Measurements from ENCODE around the gene PRKCQ.
A peak's percentile ranks its signal among the peaks of the same experiment; 100 is the strongest.

The PRKCQ gene

DNA sequence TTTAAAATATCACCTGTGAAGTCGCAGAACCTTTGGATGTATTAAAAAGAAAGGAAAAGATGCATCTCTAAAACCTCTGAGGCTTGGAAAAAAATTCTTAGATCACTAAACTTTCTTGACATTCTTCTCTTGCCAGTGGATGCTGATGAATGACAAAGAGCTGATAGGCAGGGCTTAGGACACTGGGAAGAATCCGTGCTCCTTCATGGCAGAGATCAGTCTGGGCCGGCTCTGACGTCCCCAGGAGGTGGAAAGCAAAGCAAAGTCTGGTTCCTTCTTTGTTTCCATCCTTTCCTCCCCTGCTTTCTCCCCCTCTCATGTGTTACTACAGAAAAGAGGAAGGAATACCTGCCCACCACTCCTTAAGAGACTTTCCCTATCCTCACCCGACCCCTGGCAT, 161.9 kb downstream of the PRKCQ start:
- DNase-seq (no peak), ATAC-seq (ENCODE audit: insufficient read depth, low read depth) (no peak)
- H3K4me2 ChIP-seq (ENCODE audit: insufficient read depth, low read length): no peak overlapping the region
- H3K9ac ChIP-seq (ENCODE audit: low read depth, low read length): no peak overlapping the region
- H3K36me3 ChIP-seq (ENCODE audit: insufficient read depth, low read length): no peaks in the 10 kb centered on the region
- no peak overlapping the region for H2AFZ ChIP-seq (ENCODE audit: low read depth, low read length)
- no peak for TF ChIP-seq EZH2 (IDR thresholded peaks at IDR 0.05; ENCODE audit: borderline replicate concordance, low read depth, low read length, severe bottlenecking)
- no peak for TF ChIP-seq CTCF (IDR thresholded peaks at IDR 0.05; ENCODE audit: borderline replicate concordance, extremely low read depth, low read length, poor library complexity, severe bottlenecking)
- no peak overlapping the region for H3K27ac ChIP-seq (ENCODE audit: low read length)
- H3K4me1 ChIP-seq (ENCODE audit: insufficient read depth, low read length): peaks cover 3% of the 10 kb centered on the region; the same call in 1 of the 2 replicates
- H3K4me3 ChIP-seq (ENCODE audit: low read depth in 1 of 2, low read length in 2 of 2): no peak overlapping the region
- H3K27me3 ChIP-seq (ENCODE audit: insufficient read depth, low read length, poor library complexity): no peaks in the 10 kb centered on the region
- H3K79me2 ChIP-seq (ENCODE audit: insufficient read depth, low read length): no peaks in the 10 kb centered on the region
- H3K9me3 ChIP-seq (ENCODE audit: insufficient read depth, low read length, severe bottlenecking): no peaks in the 10 kb centered on the region
- no peaks in the 10 kb centered on the region for H4K20me1 ChIP-seq (ENCODE audit: insufficient read depth, low read length)

DNA sequence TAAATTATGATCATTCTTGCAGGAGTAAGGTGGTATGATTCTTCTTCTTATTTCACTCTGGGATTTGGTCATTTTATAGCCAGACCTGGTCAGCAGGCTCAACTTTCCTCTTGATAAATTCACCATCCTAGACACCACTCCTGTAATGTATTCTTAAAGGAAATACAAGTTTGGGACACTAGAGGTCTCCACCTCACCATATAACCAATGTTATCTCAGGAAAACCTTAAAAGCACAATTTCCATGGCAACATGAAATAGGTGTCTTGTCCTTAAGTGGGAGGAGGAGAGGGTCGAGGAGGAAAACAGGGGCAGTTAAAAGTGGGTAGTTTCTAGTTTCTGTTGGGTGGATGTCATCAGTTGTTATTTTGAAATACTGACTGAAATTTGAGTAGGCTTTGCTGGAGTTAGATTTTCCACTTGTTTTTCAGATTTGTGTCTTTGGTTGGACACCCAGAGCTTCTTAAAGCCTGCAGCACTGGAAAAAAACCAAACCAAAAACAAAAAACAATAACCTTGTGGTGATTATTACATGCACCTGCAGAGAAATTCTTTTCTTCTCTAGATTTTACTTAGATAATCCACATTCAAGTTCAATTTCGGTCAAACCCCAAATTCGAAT, 163.1 kb downstream of the PRKCQ start:
- Histone ChIP-seq H3K9ac (ENCODE audit: low read depth, low read length) (no peak overlapping the region), H3K4me3 (ENCODE audit: low read depth in 1 of 2, low read length in 2 of 2) (no peak overlapping the region), H3K36me3 (ENCODE audit: insufficient read depth, low read length) (no peaks in the 10 kb centered on the region), H3K9me3 (ENCODE audit: insufficient read depth, low read length, severe bottlenecking) (no peaks in the 10 kb centered on the region), H2AFZ (ENCODE audit: low read depth, low read length) (no peak overlapping the region), H3K27ac (ENCODE audit: low read length) (no peak overlapping the region), H3K4me2 (ENCODE audit: insufficient read depth, low read length) (no peak overlapping the region), H3K4me1 (ENCODE audit: insufficient read depth, low read length) (peaks cover 3% of the 10 kb centered on the region; the same call in 1 of the 2 replicates), H3K79me2 (ENCODE audit: insufficient read depth, low read length) (no peaks in the 10 kb centered on the region), H3K27me3 (ENCODE audit: insufficient read depth, low read length, poor library complexity) (no peaks in the 10 kb centered on the region), H4K20me1 (ENCODE audit: insufficient read depth, low read length) (no peaks in the 10 kb centered on the region)
- ATAC-seq (ENCODE audit: insufficient read depth, low read depth) (peak; percentile 87), DNase-seq (no peak)
- peak; percentile 88 for TF ChIP-seq CTCF (IDR thresholded peaks at IDR 0.05; ENCODE audit: borderline replicate concordance, extremely low read depth, low read length, poor library complexity, severe bottlenecking)
- TF ChIP-seq EZH2 (IDR thresholded peaks at IDR 0.05; ENCODE audit: borderline replicate concordance, low read depth, low read length, severe bottlenecking): no peak

DNA sequence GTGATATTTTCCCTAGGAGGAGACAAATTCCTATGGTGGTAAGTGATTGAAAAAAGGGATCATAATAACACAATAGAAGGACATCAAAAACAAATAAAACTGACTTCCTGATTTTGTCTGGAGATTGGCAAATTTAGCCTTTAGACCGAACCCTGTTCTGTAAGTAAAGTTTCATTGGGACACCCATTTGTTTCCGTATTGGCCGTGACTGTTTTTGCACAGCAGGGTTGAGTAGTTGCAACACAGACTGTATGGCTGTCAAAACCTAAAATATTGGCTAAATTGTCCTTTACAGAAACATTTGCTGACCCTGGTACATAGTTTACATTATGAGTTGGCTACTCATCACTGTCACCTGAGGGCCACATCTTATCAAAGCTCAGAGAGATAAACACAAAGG, 168.6 kb downstream of the PRKCQ start:
- no peak overlapping the region for H2AFZ ChIP-seq (ENCODE audit: low read depth, low read length)
- no peak overlapping the region for H3K4me3 ChIP-seq (ENCODE audit: low read depth in 1 of 2, low read length in 2 of 2)
- H3K36me3 ChIP-seq (ENCODE audit: insufficient read depth, low read length): no peaks in the 10 kb centered on the region
- no peak for TF ChIP-seq EZH2 (IDR thresholded peaks at IDR 0.05; ENCODE audit: borderline replicate concordance, low read depth, low read length, severe bottlenecking)
- no peak for TF ChIP-seq CTCF (IDR thresholded peaks at IDR 0.05; ENCODE audit: borderline replicate concordance, extremely low read depth, low read length, poor library complexity, severe bottlenecking)
- H3K27ac ChIP-seq (ENCODE audit: low read length): no peak overlapping the region
- H4K20me1 ChIP-seq (ENCODE audit: insufficient read depth, low read length): no peaks in the 10 kb centered on the region
- no peak overlapping the region for H3K9ac ChIP-seq (ENCODE audit: low read depth, low read length)
- no peaks in the 10 kb centered on the region for H3K27me3 ChIP-seq (ENCODE audit: insufficient read depth, low read length, poor library complexity)
- DNase-seq (no peak), ATAC-seq (ENCODE audit: insufficient read depth, low read depth) (no peak)
- H3K4me2 ChIP-seq (ENCODE audit: insufficient read depth, low read length): no peak overlapping the region
- H3K4me1 ChIP-seq (ENCODE audit: insufficient read depth, low read length): peaks cover 18% of the 10 kb centered on the region
- no peaks in the 10 kb centered on the region for H3K9me3 ChIP-seq (ENCODE audit: insufficient read depth, low read length, severe bottlenecking)
- no peaks in the 10 kb centered on the region for H3K79me2 ChIP-seq (ENCODE audit: insufficient read depth, low read length)
